Cardiac fibroblast (primary cell): ENCODE results near the gene CALM1.

Source experiments
- DNase-seq, 2 donors: peaks; one replicate each; pipeline versions ENCODE4 v3.0.0 to v3.0.0-alpha.2; 2010; ENCODE audit warnings: low read depth in 2 of 2
- H3K4me3 ChIP-seq, 2 donors: replicated peaks in 1 of 2; 1 replicate in 1 of 2; 2 replicates in 1 of 2; pipeline ENCODE4 v1.5.1; 2011; ENCODE audit warnings: low read depth in 2 of 2, low read length in 2 of 2, mild to moderate bottlenecking in 2 of 2, moderate library complexity in 1 of 2
- CTCF ChIP-seq: IDR thresholded peaks from one replicate; pipeline ENCODE4 v1.5.1; 2011; ENCODE audit warnings: low read depth, mild to moderate bottlenecking, low read length, inconsistent platforms

CALM1 gene

GRCh38 chr14:90434370-90435020, 37.7 kb downstream of the CALM1 start:
- TF ChIP-seq CTCF = no peak
- H3K4me3 ChIP-seq = no peak overlapping the region
- DNase-seq = no peak

DNA sequence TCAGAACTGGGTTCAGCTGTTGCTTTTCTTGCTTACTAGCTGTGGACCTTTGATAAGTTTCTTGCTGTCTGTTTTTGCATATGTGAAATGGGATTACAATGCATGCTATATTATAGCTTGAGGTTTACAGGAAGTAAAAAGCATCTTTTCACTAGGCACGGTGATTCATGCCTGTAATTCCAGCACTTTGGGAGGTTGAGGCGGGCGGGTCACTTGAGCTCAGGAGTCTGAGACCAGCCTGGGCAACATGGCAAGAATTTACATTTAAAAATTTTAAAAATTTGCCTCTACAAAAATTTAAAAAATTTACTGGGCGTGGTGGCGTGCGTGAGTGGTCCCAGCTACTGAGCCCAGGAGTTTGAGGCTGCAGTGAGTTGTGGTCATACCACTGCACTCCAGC, 42.0 kb downstream of the CALM1 start:
- TF ChIP-seq CTCF = no peak
- H3K4me3 ChIP-seq = no peak overlapping the region
- DNase-seq = no peak

DNA sequence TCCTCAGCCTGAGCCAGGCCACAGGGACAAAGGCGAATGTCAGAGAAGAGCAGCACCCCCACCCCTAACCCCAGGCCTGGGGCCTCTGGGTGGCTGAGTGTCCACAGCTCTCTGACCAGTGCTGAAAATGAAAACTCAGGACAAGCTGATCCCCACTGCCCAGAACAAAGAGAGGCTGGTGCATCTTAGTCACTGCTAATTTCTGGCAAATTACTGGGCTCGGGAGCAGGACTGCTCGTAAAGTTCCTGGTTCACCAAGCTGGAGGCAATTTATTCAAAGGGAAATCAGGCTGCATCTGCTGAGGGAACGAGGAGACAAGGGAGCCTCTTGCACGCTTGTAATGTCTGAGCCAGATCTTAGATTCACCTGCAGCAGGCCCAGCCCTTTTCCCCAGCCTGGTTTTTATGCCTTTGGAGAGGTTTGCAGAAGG, 43.2 kb downstream of the CALM1 start:
- TF ChIP-seq CTCF = no peak
- no peak for DNase-seq
- no peak overlapping the region for H3K4me3 ChIP-seq

DNA sequence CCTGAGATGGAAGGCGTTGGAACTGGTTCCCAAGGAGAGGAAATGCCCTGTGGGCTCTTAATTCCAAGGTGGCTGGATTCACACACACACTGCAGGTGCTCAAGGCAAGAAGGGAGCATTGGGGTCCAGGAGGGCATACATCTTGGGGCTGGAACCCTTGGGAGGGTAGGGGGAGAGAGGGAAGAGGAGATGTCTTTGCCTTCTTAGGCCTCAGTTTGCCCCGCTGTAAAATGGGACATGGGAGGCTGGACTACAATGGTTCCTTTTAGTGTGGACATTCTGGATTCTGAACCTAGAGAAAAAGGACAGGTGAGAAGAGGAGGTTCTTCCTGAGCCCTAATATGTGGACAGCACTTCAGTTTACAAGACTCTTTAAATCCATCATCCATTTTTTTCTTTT, 43.8 kb downstream of the CALM1 start:
- H3K4me3 ChIP-seq = no peak overlapping the region
- TF ChIP-seq CTCF = no peak
- DNase-seq = no peak

DNA sequence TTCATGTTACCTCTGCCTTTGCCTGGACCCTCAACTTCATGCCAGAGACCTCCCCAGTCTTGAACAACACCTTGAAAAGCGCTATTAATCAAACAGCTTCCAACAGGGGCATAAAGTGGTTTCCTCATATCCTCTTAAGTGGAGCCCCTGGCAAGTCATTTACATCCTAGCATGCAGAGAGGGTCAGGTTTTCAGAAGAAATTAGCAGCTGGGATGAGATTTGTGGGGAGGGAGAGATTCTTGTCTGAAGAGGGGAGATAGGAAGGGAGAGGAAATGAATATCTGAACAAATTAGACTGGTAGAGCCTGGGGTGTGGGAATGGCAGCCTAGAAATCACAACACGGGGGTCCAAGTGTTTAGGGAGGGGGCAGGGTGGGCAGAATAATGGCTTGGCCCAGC, 45.6 kb downstream of the CALM1 start:
- DNase-seq = no peak
- TF ChIP-seq CTCF = no peak
- H3K4me3 ChIP-seq = no peak overlapping the region

- TF ChIP-seq CTCF = no peak
- no peak overlapping the region for H3K4me3 ChIP-seq
- DNase-seq = peak in 1 of 2 donors; percentile 21
Observed at GRCh38 chr14:90443161-90444076, 46.6 kb downstream of the CALM1 start.
